Parathyroid adenoma (tissue), 2 donors: Measurements from ENCODE around the gene SKAP1.
"Not testable (repeated sequence)": the region's sequence is repeated elsewhere in the genome, so short reads cannot be mapped to it uniquely, and the experiment has no call there.

Source experiments
- H2AFZ ChIP-seq: fragments of 300-600 bp; sonication (generic); one replicate; pipeline ENCODE4 v1.7.0; 2017; ENCODE audit warnings: antibody characterized with exemption, mild to moderate bottlenecking
- H3K27ac ChIP-seq: fragments of 300-600 bp; sonication (generic); one replicate; pipeline ENCODE4 v1.7.0; 2017
- H3K27me3 ChIP-seq: fragments of 300-600 bp; sonication (generic); one replicate; pipeline ENCODE4 v1.7.0; 2017; ENCODE audit warnings: low read length; ENCODE audit not compliant: control insufficient read depth, insufficient read depth
- H3K36me3 ChIP-seq: fragments of 300-600 bp; sonication (generic); one replicate; pipeline ENCODE4 v1.7.0; 2017; ENCODE audit warnings: low read length; ENCODE audit not compliant: control insufficient read depth, insufficient read depth
- H3K4me1 ChIP-seq: fragments of 300-600 bp; sonication (generic); one replicate; pipeline ENCODE4 v1.7.0; 2017; ENCODE audit warnings: control low read depth
- H3K4me2 ChIP-seq: fragments of 300-600 bp; sonication (generic); one replicate; pipeline ENCODE4 v1.7.0; 2017; ENCODE audit warnings: low read length
- H3K4me3 ChIP-seq: fragments of 300-600 bp; sonication (generic); one replicate; pipeline ENCODE4 v1.7.0; 2017; ENCODE audit warnings: low read depth, low read length
- H3K79me2 ChIP-seq: fragments of 300-600 bp; sonication (generic); one replicate; pipeline ENCODE4 v1.7.0; 2017; ENCODE audit warnings: control low read depth
- H3K9ac ChIP-seq: fragments of 300-600 bp; sonication (generic); one replicate; pipeline ENCODE4 v1.7.0; 2017; ENCODE audit warnings: mild to moderate bottlenecking
- H3K9me3 ChIP-seq: fragments of 300-600 bp; sonication (generic); one replicate; pipeline ENCODE4 v1.7.0; 2017; ENCODE audit warnings: low read length; ENCODE audit not compliant: control insufficient read depth
- TF ChIP-seq, protein P1 (sequence below): fragments of 300-600 bp; sonication (generic); IDR thresholded peaks from one replicate; pipeline ENCODE4 v1.7.0; 2017; ENCODE audit warnings: antibody characterized with exemption, mild to moderate bottlenecking
- donor health status: primary hyperparathyroidism.

SKAP1 gene

DNA sequence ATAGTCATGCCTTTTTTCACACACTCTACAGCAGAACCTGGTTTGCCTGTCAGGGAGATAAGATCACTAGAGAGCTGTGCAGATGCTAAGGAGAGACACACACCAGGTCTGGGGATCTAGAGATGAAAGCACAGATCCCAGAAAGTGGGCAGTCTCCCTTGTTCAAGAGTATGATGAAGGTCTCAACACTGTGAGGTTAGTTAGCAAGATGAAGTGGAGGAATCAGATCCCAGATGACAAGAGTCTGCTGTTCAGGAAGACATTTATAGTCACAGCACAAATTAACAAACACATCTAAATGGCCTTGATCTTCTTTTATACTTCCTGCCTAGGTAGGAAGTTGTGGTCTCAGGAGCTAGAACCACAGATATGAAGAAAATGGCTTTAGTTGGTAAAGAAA, 23.4 kb upstream of the SKAP1 start:
- no peak overlapping the region for H3K9ac ChIP-seq
- H3K36me3 ChIP-seq = no peaks in the 10 kb centered on the region
- no peaks in the 10 kb centered on the region for H3K79me2 ChIP-seq
- no peaks in the 10 kb centered on the region for H3K9me3 ChIP-seq
- no peaks in the 10 kb centered on the region for H3K27me3 ChIP-seq
- no peak overlapping the region for H3K4me2 ChIP-seq
- H3K4me1 ChIP-seq = no peaks in the 10 kb centered on the region
- no peak overlapping the region for H3K27ac ChIP-seq
- no peak overlapping the region for H3K4me3 ChIP-seq
- H2AFZ ChIP-seq = no peak overlapping the region
- TF ChIP-seq, protein P1, sequence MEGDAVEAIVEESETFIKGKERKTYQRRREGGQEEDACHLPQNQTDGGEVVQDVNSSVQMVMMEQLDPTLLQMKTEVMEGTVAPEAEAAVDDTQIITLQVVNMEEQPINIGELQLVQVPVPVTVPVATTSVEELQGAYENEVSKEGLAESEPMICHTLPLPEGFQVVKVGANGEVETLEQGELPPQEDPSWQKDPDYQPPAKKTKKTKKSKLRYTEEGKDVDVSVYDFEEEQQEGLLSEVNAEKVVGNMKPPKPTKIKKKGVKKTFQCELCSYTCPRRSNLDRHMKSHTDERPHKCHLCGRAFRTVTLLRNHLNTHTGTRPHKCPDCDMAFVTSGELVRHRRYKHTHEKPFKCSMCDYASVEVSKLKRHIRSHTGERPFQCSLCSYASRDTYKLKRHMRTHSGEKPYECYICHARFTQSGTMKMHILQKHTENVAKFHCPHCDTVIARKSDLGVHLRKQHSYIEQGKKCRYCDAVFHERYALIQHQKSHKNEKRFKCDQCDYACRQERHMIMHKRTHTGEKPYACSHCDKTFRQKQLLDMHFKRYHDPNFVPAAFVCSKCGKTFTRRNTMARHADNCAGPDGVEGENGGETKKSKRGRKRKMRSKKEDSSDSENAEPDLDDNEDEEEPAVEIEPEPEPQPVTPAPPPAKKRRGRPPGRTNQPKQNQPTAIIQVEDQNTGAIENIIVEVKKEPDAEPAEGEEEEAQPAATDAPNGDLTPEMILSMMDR = no peak

DNA sequence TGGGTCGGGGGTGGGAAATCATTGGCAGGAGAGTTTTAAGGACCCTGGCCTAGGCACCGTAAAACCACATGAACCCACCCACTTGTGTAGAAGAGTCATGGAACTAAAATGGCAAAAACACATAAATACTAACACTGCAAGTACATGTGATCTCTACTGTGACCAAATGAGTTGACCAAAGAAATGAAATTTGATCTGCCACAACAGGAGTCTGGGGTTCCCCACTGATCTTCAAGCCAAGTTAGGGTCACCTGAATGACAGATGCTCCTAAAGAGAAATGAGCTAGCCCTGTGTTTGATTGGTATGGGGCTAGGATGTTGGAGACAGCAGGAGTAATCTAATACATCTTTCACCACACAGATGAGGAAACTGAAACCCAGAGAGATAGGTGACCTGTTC, 21.5 kb upstream of the SKAP1 start:
- Histone ChIP-seq H3K79me2 (no peaks in the 10 kb centered on the region), H3K4me3 (no peak overlapping the region), H3K9ac (no peak overlapping the region), H3K27me3 (no peaks in the 10 kb centered on the region), H3K4me1 (no peaks in the 10 kb centered on the region), H2AFZ (no peak overlapping the region), H3K36me3 (no peaks in the 10 kb centered on the region), H3K4me2 (no peak overlapping the region), H3K9me3 (no peaks in the 10 kb centered on the region), H3K27ac (no peak overlapping the region)
- TF ChIP-seq, protein P1 = no peak

DNA sequence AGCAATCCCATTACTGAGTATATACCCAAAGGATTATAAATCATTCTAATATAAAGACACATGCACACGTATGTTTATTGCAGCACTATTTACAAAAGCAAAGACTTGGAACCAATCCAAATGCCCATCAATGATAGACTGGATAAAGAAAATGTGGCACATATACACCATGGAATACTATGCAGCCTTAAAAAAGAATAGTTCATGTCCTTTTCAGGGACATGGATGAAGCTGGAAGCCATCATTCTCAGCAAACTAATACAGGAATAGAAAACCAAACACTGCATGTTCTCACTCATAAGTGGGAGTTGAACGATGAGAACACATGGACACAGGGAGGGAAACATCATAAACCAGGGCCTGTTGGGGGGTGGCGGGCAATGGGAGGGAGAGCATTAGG, 19.3 kb upstream of the SKAP1 start:
- not testable (repeated sequence) for H3K4me3 ChIP-seq, H3K4me2 ChIP-seq, H2AFZ ChIP-seq, H3K9me3 ChIP-seq, H3K4me1 ChIP-seq, H3K27ac ChIP-seq, H3K79me2 ChIP-seq, H3K27me3 ChIP-seq, H3K9ac ChIP-seq, H3K36me3 ChIP-seq

DNA sequence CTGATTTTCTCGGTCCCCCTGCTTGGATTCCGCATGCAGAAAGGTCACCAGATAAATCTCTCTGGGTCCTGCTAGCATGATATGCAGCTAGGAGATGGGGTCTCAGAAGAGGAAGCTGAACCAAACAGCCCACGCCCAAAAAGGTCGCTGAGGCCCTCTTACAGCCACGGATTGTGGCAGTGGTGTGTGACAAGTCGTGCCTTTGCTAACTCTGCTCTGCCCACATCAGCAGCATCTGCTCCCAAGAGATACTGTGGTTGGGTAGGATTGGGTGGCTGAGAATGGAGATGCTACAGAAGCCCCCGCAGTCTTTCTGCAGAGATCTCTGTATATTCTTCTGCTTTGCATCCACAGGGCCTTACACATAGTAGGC, 15.2 kb upstream of the SKAP1 start:
- TF ChIP-seq, protein P1 = no peak
- Histone ChIP-seq H3K27ac (no peak overlapping the region), H3K79me2 (no peaks in the 10 kb centered on the region), H3K4me2 (no peak overlapping the region), H3K27me3 (no peaks in the 10 kb centered on the region), H3K4me3 (no peak overlapping the region), H2AFZ (no peak overlapping the region), H3K4me1 (no peaks in the 10 kb centered on the region), H3K9me3 (no peaks in the 10 kb centered on the region), H3K36me3 (no peaks in the 10 kb centered on the region), H3K9ac (no peak overlapping the region)

DNA sequence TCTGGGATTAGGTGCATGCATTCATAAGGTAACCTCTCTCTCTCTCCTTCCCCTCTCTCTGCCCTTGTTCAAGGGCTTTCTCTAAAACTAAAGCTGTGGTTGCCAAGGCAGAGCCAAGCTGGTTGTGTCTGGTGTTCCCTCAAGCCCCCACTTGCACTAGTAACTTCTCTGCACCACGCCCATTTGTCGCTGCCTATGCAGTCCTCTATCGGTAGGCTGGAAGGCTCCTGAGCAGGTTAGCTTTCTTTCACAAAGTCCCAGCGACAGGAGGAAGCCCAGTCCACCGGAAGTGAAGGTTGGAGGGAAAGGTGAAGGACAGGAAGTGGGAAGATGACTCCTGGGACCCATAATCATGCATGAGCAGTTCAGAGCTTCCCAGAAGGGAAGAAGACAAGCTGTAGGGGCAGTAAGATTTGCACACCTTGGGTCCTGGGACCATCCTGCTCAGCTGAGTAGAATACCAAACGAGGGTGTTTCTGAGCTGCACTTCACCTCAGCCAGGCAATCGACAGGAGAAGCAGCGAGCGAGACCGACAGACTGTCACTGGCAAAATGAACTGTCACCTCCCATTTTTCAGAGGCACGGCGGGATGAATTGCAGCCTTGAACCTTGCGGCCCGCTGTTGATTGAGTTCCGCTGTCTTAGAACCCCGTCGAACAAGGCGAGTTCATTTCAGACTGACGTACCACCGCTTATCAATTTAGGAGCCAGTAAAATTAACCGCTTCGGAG, 14.7 kb upstream of the SKAP1 start:
- Histone ChIP-seq H3K4me3 (no peak overlapping the region), H3K79me2 (no peaks in the 10 kb centered on the region), H3K9ac (no peak overlapping the region), H3K36me3 (no peaks in the 10 kb centered on the region), H3K4me2 (no peak overlapping the region), H2AFZ (no peak overlapping the region), H3K27me3 (no peaks in the 10 kb centered on the region), H3K4me1 (no peaks in the 10 kb centered on the region), H3K9me3 (no peaks in the 10 kb centered on the region), H3K27ac (no peak overlapping the region)
- TF ChIP-seq, protein P1 = no peak
